ENCODE data around the gene HNF4A. TPM values are rescaled to one million over a fixed set of nuclear protein-coding genes. Genes with fewer than 3 reads are reported as not detected.

The HNF4A gene
- total RNA-seq, 1 experiment from 2014 or later = 0.13 TPM

- H3K9me3 ChIP-seq (ENCODE audit: insufficient read depth, low read depth) = no peaks in the 10 kb centered on the region
- TF ChIP-seq, protein P1, sequence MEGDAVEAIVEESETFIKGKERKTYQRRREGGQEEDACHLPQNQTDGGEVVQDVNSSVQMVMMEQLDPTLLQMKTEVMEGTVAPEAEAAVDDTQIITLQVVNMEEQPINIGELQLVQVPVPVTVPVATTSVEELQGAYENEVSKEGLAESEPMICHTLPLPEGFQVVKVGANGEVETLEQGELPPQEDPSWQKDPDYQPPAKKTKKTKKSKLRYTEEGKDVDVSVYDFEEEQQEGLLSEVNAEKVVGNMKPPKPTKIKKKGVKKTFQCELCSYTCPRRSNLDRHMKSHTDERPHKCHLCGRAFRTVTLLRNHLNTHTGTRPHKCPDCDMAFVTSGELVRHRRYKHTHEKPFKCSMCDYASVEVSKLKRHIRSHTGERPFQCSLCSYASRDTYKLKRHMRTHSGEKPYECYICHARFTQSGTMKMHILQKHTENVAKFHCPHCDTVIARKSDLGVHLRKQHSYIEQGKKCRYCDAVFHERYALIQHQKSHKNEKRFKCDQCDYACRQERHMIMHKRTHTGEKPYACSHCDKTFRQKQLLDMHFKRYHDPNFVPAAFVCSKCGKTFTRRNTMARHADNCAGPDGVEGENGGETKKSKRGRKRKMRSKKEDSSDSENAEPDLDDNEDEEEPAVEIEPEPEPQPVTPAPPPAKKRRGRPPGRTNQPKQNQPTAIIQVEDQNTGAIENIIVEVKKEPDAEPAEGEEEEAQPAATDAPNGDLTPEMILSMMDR (conservative IDR thresholded peaks at IDR 0.05) = no peak
- TF ChIP-seq EZH2 (IDR thresholded peaks at IDR 0.05; ENCODE audit: low read depth) = no peak
- CTCF ChIA-PET = interaction anchor here (1.1 kb wide), 1 partner anchor 14 kb away, joined by 3 read pairs; no protein-coding TSS in a partner anchor
- H3K79me2 ChIP-seq (ENCODE audit: low read depth) = no peaks in the 10 kb centered on the region
- intact Hi-C loops (cut with micrococcal nuclease; ENCODE audit: unreplicated experiment) = no loop called here
- H3K4me1 ChIP-seq (replicated peaks; ENCODE audit: insufficient read depth) = peaks cover 31% of the 10 kb centered on the region
- POLR2A ChIA-PET (ENCODE audit: unreplicated experiment) = no interaction called here
- no peaks in the 10 kb centered on the region for H3K9me2 ChIP-seq (ENCODE audit: insufficient read depth)
- no TSS peak for BruUV-seq (replicated peaks)
- no peaks in the 10 kb centered on the region for H4K20me1 ChIP-seq (ENCODE audit: insufficient read depth)
- H3K4me2 ChIP-seq = no peak overlapping the region
- no peak overlapping the region for H3K27ac ChIP-seq
- H3K36me3 ChIP-seq (ENCODE audit: low read depth) = no peaks in the 10 kb centered on the region
- no peaks in the 10 kb centered on the region for H3K27me3 ChIP-seq (ENCODE audit: insufficient read depth, low read depth)
- H3K4me3 ChIP-seq = no peak overlapping the region
- no peak overlapping the region for H2AFZ ChIP-seq
- no peak for DNase-seq
- peaks cover 14% of the 10 kb centered on the region; the same call in 1 of the 2 replicates for H3F3A ChIP-seq (ENCODE audit: insufficient read depth, low read depth)
Observed at GRCh38 chr20:44403194-44404112, 48.0 kb downstream of the HNF4A start.

- no TSS peak for BruUV-seq (replicated peaks)
- TF ChIP-seq, protein P1 (conservative IDR thresholded peaks at IDR 0.05) = no peak
- TF ChIP-seq EZH2 (IDR thresholded peaks at IDR 0.05; ENCODE audit: low read depth) = no peak
- H3K9me2 ChIP-seq (ENCODE audit: insufficient read depth) = no peaks in the 10 kb centered on the region
- intact Hi-C loops (cut with micrococcal nuclease; ENCODE audit: unreplicated experiment) = no loop called here
- no peak overlapping the region for H3K4me3 ChIP-seq
- no peak for DNase-seq
- no peak overlapping the region for H3K4me2 ChIP-seq
- H3K27ac ChIP-seq = no peak overlapping the region
- H3K9me3 ChIP-seq (ENCODE audit: insufficient read depth, low read depth) = no peaks in the 10 kb centered on the region
- ChIA-PET POLR2A (ENCODE audit: unreplicated experiment) (no interaction called here), CTCF (no interaction called here)
- no peaks in the 10 kb centered on the region for H3K36me3 ChIP-seq (ENCODE audit: low read depth)
- peaks cover 42% of the 10 kb centered on the region for H3K4me1 ChIP-seq (replicated peaks; ENCODE audit: insufficient read depth)
- H2AFZ ChIP-seq = no peak overlapping the region
- H4K20me1 ChIP-seq (ENCODE audit: insufficient read depth) = no peaks in the 10 kb centered on the region
- H3K79me2 ChIP-seq (ENCODE audit: low read depth) = no peaks in the 10 kb centered on the region
- H3K27me3 ChIP-seq (ENCODE audit: insufficient read depth, low read depth) = no peaks in the 10 kb centered on the region
- peaks cover 15% of the 10 kb centered on the region; the same call in 1 of the 2 replicates for H3F3A ChIP-seq (ENCODE audit: insufficient read depth, low read depth)
Observed at GRCh38 chr20:44404204-44405181, 49.0 kb downstream of the HNF4A start.

DNA sequence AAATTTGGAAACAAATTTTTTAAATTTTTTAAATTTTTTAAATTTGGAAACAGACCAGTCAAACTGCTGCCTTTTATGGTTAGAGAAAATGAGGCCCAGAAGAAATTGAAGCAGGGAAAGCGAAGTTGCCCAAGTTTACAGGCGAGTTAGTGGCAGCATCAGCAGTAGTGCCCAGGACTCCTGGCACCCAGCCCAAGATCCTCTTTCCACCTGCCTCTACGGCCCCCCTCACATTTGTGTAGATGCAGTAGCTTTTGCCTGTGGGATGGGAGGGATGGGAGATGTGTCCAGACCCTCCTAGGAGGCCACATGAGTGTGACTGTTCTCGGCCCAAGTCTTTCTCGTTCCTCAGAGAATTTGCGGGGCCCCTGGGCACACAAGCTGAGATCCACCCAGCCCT lies 49.8 kb downstream of the HNF4A start:
- Histone ChIP-seq H3K36me3 (ENCODE audit: low read depth) (no peaks in the 10 kb centered on the region), H3K4me1 (replicated peaks; ENCODE audit: insufficient read depth) (peaks cover 43% of the 10 kb centered on the region), H4K20me1 (ENCODE audit: insufficient read depth) (no peaks in the 10 kb centered on the region), H3K4me2 (no peak overlapping the region), H3K79me2 (ENCODE audit: low read depth) (no peaks in the 10 kb centered on the region), H3K4me3 (no peak overlapping the region), H3K27me3 (ENCODE audit: insufficient read depth, low read depth) (no peaks in the 10 kb centered on the region), H3K27ac (no peak overlapping the region), H3K9me3 (ENCODE audit: insufficient read depth, low read depth) (no peaks in the 10 kb centered on the region), H3K9me2 (ENCODE audit: insufficient read depth) (no peaks in the 10 kb centered on the region), H2AFZ (no peak overlapping the region; the same call in 1 of the 2 replicates), H3F3A (ENCODE audit: insufficient read depth, low read depth) (peaks cover 15% of the 10 kb centered on the region; the same call in 1 of the 2 replicates)
- ChIA-PET CTCF (no interaction called here), POLR2A (ENCODE audit: unreplicated experiment) (no interaction called here)
- TF ChIP-seq, protein P1 (conservative IDR thresholded peaks at IDR 0.05) = no peak
- TF ChIP-seq EZH2 (IDR thresholded peaks at IDR 0.05; ENCODE audit: low read depth) = no peak
- intact Hi-C loops (cut with micrococcal nuclease; ENCODE audit: unreplicated experiment) = no loop called here
- BruUV-seq (replicated peaks) = no TSS peak
- DNase-seq = no peak

Data from PC-9 (cell line).